Stimulated activated CD4-positive, alpha-beta T cell treated with anti-CD3 and anti-CD28 coated beads, Interleukin-4, amount 100 ng/mL, for 4 hours (primary cell): ENCODE measurements around the gene HPD.
"Not testable (repeated sequence)": the region's sequence is repeated elsewhere in the genome, so short reads cannot be mapped to it uniquely, and the experiment has no call there.

Experiments used
- DNase-seq, 2 experiments: peaks; one replicate each; pipeline ENCODE4 v3.0.0-alpha.2; 2020

The HPD gene

GRCh38 chr12:121796855-121797751 lies 61.6 kb downstream of the HPD start:
- DNase-seq, result no peak

GRCh38 chr12:121795034-121795968 lies 63.4 kb downstream of the HPD start:
- DNase-seq, result peak; percentile 76 to 83

- peak in 1 of 2 experiments; percentile 42 for DNase-seq
Measured at GRCh38 chr12:121794534-121795033, 64.1 kb downstream of the HPD start.

- DNase-seq, result peak; percentile 93 to 96
Measured at GRCh38 chr12:121793838-121794533, 64.7 kb downstream of the HPD start.

GRCh38 chr12:121793440-121793837 lies 65.2 kb downstream of the HPD start, which contains the start of gene RHOF:
TSS of gene RHOF (minus strand) at chr12:121793688. CDS start at chr12:121793633, 55 bp downstream.
- peak in 1 of 2 experiments; percentile 74 for DNase-seq

DNA sequence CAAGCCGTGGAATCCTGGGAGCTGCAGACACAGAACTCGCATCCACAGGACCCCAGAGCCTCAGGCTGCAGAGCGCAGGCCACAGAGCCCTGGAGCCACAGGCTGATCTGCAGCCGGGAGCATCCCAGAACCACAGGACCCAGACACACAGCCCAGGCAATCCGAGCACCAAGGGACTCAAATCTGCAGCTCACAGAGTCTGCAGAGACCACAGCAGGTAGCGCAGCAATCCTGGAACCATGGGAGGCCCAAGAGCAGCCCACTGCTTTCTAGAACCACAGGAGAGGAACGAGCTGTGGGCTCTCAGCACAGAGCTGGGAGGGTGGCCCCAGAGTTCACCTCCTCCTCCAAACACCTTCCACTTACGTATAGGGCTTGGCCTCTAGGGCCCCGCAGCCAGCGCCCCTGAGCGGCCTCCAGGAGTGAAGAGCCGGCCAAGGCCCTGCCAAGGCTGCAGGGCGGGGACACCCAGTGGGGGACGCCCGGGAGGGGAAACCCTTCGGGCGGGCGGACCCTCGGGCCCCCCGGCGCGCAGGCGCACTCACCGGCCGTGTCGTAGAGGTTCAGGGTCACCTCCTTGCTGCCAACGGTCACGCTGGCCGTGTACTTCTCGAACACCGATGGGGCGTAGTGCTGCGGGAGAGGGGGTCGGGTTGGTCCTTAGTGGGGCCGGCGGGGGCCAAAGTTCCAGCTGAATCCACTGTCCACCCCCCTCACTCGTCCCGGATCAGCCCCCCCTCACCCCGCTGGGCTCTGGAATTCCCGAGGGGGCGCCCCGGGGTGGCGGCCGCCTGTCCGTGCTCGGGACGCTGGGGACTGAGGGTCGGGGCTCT lies 65.8 kb downstream of the HPD start:
- DNase-seq, result peak in 1 of 2 experiments; percentile 47

- no peak for DNase-seq
Measured at GRCh38 chr12:121791671-121792551, 66.7 kb downstream of the HPD start.

DNA sequence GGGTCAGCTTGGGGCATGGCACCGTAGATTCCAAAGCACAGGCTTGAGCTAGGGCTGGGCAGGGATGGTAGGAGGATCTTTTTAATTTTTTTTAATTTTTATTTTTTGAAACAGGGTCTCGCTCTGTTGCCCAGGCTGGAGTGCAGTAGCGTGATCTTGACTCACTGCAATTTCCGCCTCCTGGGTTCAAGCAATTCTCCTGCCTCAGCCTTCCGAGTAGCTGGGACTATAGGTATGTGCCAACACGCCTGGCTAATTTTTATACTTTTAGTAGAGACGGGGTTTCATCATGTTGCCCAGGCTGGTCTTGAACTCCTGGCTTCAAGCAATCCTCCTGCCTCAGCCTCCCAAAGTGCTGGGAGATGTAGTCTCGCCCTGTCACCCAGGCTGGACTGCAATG lies 67.9 kb downstream of the HPD start:
- DNase-seq, result not testable (repeated sequence)

- DNase-seq, result peak; percentile 87 to 95
Measured at GRCh38 chr12:121789800-121790728, 68.6 kb downstream of the HPD start.
